Liver (tissue), 9 donors: Measurements from ENCODE around the gene TMEM89. TPM values are rescaled to one million over a fixed set of nuclear protein-coding genes. Genes with fewer than 3 reads are reported as not detected.

Experiments used
- DNase-seq: peaks from one replicate; pipeline ENCODE4 v3.0.0-alpha.2; 2017; ENCODE audit warnings: low spot score
- H3K27ac ChIP-seq, 2 donors: one replicate each; pipeline ENCODE4 v1.7.0; 2013; ENCODE audit warnings: inconsistent platforms in 2 of 2, low read length in 2 of 2, control low read depth in 1 of 2, low read depth in 1 of 2, mild to moderate bottlenecking in 1 of 2
- H3K27me3 ChIP-seq, 4 donors: one replicate each; pipeline versions ENCODE4 v1.6.1 to v1.7.0; 2013; ENCODE audit warnings: low read length in 3 of 4, inconsistent platforms in 1 of 4, mild to moderate bottlenecking in 1 of 4, moderate library complexity in 1 of 4; ENCODE audit not compliant: control insufficient read depth in 4 of 4, insufficient read depth in 4 of 4
- H3K36me3 ChIP-seq, 4 donors: one replicate each; pipeline versions ENCODE4 v1.6.1 to v1.7.0; 2013; ENCODE audit warnings: low read length in 3 of 4, mild to moderate bottlenecking in 3 of 4, low read depth in 1 of 4, moderate library complexity in 1 of 4; ENCODE audit not compliant: control insufficient read depth in 4 of 4, insufficient read depth in 3 of 4
- H3K4me1 ChIP-seq, 4 donors: one replicate each; pipeline versions ENCODE4 v1.6.1 to v1.7.0; 2013; ENCODE audit warnings: low read length in 3 of 4, mild to moderate bottlenecking in 3 of 4, moderate library complexity in 1 of 4; ENCODE audit not compliant: control insufficient read depth in 4 of 4, insufficient read depth in 4 of 4
- H3K4me3 ChIP-seq, 3 donors: one replicate each; pipeline versions ENCODE4 v1.6.1 to v1.7.0; 2013; ENCODE audit warnings: low read length in 3 of 3, control low read depth in 1 of 3, low read depth in 1 of 3, mild to moderate bottlenecking in 1 of 3
- H3K9ac ChIP-seq, 2 donors: one replicate each; pipeline ENCODE4 v1.7.0; 2013; ENCODE audit warnings: low read length in 2 of 2, mild to moderate bottlenecking in 2 of 2, moderate library complexity in 2 of 2, control low read depth in 1 of 2, low read depth in 1 of 2
- H3K9me3 ChIP-seq, 4 donors: one replicate each; pipeline versions ENCODE4 v1.6.1 to v1.7.0; 2013; ENCODE audit warnings: low read length in 3 of 4; ENCODE audit not compliant: control insufficient read depth in 4 of 4
- EGR1 ChIP-seq, 2 donors: IDR thresholded peaks; 2 replicates each; pipeline ENCODE4 v1.6.1; 2016 to 2018; ENCODE audit warnings: antibody characterized with exemption in 2 of 2, low read depth in 2 of 2
- FOXA1 ChIP-seq: IDR thresholded peaks from 2 replicates; pipeline ENCODE4 v1.6.1; 2016; ENCODE audit warnings: antibody characterized with exemption
- FOXA2 ChIP-seq: IDR thresholded peaks from 2 replicates; pipeline ENCODE4 v1.6.1; 2016; ENCODE audit warnings: antibody characterized with exemption
- HNF4A ChIP-seq, 2 donors: conservative IDR thresholded peaks; 2 replicates each; pipeline ENCODE4 v1.6.1; 2016; ENCODE audit warnings: antibody characterized with exemption in 2 of 2, mild to moderate bottlenecking in 2 of 2
- HNF4G ChIP-seq: IDR thresholded peaks from 2 replicates; pipeline ENCODE4 v1.6.1; 2016; ENCODE audit warnings: antibody characterized with exemption
- JUND ChIP-seq, 2 donors: IDR thresholded peaks; 2 replicates each; pipeline ENCODE4 v1.6.1; 2016; ENCODE audit warnings: antibody characterized with exemption in 2 of 2
- MAX ChIP-seq: IDR thresholded peaks from 2 replicates; pipeline ENCODE4 v1.6.1; 2016; ENCODE audit warnings: antibody characterized with exemption
- RXRA ChIP-seq, 2 donors: IDR thresholded peaks; 2 replicates each; pipeline ENCODE4 v1.6.1; 2017 to 2018; ENCODE audit warnings: antibody characterized with exemption in 2 of 2, mild to moderate bottlenecking in 1 of 2
- SP1 ChIP-seq: IDR thresholded peaks from 2 replicates; pipeline ENCODE4 v1.6.1; 2018; ENCODE audit warnings: antibody characterized with exemption, mild to moderate bottlenecking
- TAF1 ChIP-seq: conservative IDR thresholded peaks from 2 replicates; pipeline ENCODE4 v1.6.1; 2016; ENCODE audit warnings: antibody characterized with exemption, mild to moderate bottlenecking
- YY1 ChIP-seq: IDR thresholded peaks from 2 replicates; pipeline ENCODE4 v1.6.1; 2016; ENCODE audit warnings: antibody characterized with exemption, mild to moderate bottlenecking
- WGBS: extraction: QIAGEN DNeasy Blood & Tissue Kit; methylation state at CpG from one replicate; pipeline ENCODE4 v1.1.7; 2013; 5-methylcytosine and 5-hydroxymethylcytosine counted together
- polyA plus RNA-seq, 2 donors: library from polyadenylated mRNA; stranded (reverse) in 1 of 2; unstranded in 1 of 2; fragments of 200-250 nt in 1 of 2; fragments of >200 nt in 1 of 2; fragmentation: Nextera tagmentation in 1 of 2; extraction: Ambion mirVana in 1 of 2; gene quantifications; one replicate each; pipeline versions ENCODE4 v1.2.1 to v1.2.3, GENCODE V29; 2013 to 2015
- total RNA-seq, 2 donors: library from RNA; depleted of rRNA; stranded (reverse); fragments of >200 nt; gene quantifications; one replicate each; pipeline ENCODE4 v1.2.3, GENCODE V29; 2014
- TF ChIP-seq, protein P1 (sequence below): IDR thresholded peaks from 2 replicates; pipeline ENCODE4 v1.6.1; 2016; ENCODE audit warnings: antibody characterized with exemption
- TF ChIP-seq, protein P2 (sequence below): IDR thresholded peaks from 2 replicates; pipeline ENCODE4 v1.6.1; 2016; ENCODE audit warnings: antibody characterized with exemption
- donor health status: healthy.
- donor health status: healthy.
- donor health status: healthy.
- donor health status: healthy.
- donor health status: healthy.

The TMEM89 gene
- total RNA-seq, result not detected
- not detected for polyA plus RNA-seq

DNA sequence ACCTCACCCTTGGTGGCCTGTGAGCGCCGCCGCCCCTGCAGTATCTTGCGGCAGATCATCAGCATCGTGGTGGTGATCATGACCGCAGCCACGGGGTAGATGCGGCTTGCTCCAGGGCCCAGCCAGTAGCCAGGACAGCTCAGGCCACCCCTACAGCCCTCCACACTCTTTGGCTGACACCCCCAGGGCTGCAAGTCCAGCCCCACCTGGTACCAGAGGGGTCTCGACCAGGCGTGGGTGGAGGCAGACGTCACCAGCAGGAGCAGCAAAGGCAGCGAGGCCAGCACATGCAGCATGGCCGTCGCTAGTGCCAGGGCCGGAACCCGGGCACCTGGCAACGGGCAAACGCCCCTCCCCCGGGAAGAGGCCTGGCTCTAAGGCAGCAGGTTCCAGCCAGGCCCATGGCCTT is at the start of gene TMEM89:
Gene TMEM89, minus strand, starts transcription at position 309 of the 409 bp plus-strand sequence. Its CDS starts 13 bp downstream, at position 296.
- Histone ChIP-seq H3K36me3 (peaks cover 0 to 14% (median 3%) of the 10 kb centered on the region in 4 donors), H3K27me3 (no peaks in the 10 kb centered on the region), H3K4me3 (no peak within 1 kb of the TSS), H3K4me1 (no peaks in the 10 kb centered on the region), H3K9me3 (peaks cover 2 to 5% (median 4%) of the 10 kb centered on the region in 4 donors), H3K9ac (no peak within 1 kb of the TSS), H3K27ac (no peak within 1 kb of the TSS)
- no peak for DNase-seq
- 97% methylated on average over 19 of the region's 19 CpGs for WGBS
- TF ChIP-seq JUND (IDR thresholded peaks at IDR 0.05), result no peak
- TF ChIP-seq RXRA (IDR thresholded peaks at IDR 0.05), result no peak
- TF ChIP-seq, protein P1, sequence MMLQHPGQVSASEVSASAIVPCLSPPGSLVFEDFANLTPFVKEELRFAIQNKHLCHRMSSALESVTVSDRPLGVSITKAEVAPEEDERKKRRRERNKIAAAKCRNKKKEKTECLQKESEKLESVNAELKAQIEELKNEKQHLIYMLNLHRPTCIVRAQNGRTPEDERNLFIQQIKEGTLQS, result no peak
- no peak for TF ChIP-seq MAX

GRCh38 chr3:48664929-48665328 is 43.4 kb upstream of the TMEM89 start:
- no peak for DNase-seq
- no peaks in the 10 kb centered on the region for H3K36me3 ChIP-seq
- H3K4me3 ChIP-seq, result no peak overlapping the region
- WGBS, result 96% methylated on average over 4 of the region's 4 CpGs
- H3K27me3 ChIP-seq, result peaks cover 0 to 5% (median 0%) of the 10 kb centered on the region in 4 donors
- peaks cover 0 to 15% (median 14%) of the 10 kb centered on the region in 4 donors for H3K4me1 ChIP-seq
- no peak overlapping the region for H3K27ac ChIP-seq
- TF ChIP-seq, protein P1, result no peak
- TF ChIP-seq JUND (IDR thresholded peaks at IDR 0.05), result no peak
- no peak for TF ChIP-seq EGR1 (IDR thresholded peaks at IDR 0.05; ENCODE audit: low read depth in 2 of 2)
- no peak for TF ChIP-seq FOXA1
- no peak for TF ChIP-seq HNF4G
- no peak overlapping the region for H3K9ac ChIP-seq
- H3K9me3 ChIP-seq, result peaks cover 0 to 6% (median 0%) of the 10 kb centered on the region in 4 donors

DNA sequence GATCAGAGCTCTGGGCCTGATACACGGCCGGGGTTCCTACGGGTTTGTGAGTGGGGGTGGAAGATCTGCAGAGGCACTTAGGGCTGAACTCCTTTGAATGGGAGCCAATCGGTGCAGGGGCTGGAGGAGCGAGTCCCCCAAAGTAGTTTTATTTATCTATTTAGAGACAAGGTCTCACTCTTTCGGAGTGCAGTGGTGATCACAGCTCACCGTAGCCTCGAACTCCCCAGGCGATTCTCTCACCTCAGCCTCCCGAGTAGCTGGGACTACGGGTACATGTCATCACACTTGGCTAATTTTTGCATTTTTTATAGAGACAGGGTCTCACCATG is 42.7 kb upstream of the TMEM89 start:
- Histone ChIP-seq H3K36me3 (no peaks in the 10 kb centered on the region), H3K9me3 (peaks cover 0 to 6% (median 0%) of the 10 kb centered on the region in 4 donors), H3K4me3 (no peak overlapping the region), H3K27ac (no peak overlapping the region), H3K27me3 (peaks cover 0 to 5% (median 0%) of the 10 kb centered on the region in 4 donors), H3K9ac (no peak overlapping the region), H3K4me1 (peaks cover 0 to 15% (median 14%) of the 10 kb centered on the region in 4 donors)
- DNase-seq, result no peak
- TF ChIP-seq YY1, result no peak
- TF ChIP-seq FOXA1, result no peak
- no peak for TF ChIP-seq JUND (IDR thresholded peaks at IDR 0.05)
- TF ChIP-seq, protein P2, sequence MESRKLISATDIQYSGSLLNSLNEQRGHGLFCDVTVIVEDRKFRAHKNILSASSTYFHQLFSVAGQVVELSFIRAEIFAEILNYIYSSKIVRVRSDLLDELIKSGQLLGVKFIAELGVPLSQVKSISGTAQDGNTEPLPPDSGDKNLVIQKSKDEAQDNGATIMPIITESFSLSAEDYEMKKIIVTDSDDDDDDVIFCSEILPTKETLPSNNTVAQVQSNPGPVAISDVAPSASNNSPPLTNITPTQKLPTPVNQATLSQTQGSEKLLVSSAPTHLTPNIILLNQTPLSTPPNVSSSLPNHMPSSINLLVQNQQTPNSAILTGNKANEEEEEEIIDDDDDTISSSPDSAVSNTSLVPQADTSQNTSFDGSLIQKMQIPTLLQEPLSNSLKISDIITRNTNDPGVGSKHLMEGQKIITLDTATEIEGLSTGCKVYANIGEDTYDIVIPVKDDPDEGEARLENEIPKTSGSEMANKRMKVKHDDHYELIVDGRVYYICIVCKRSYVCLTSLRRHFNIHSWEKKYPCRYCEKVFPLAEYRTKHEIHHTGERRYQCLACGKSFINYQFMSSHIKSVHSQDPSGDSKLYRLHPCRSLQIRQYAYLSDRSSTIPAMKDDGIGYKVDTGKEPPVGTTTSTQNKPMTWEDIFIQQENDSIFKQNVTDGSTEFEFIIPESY, result no peak
- TF ChIP-seq MAX, result no peak
- no peak for TF ChIP-seq HNF4A (conservative IDR thresholded peaks at IDR 0.05)
- TF ChIP-seq, protein P1, result no peak
- TF ChIP-seq SP1, result no peak
- no peak for TF ChIP-seq FOXA2
- no peak for TF ChIP-seq TAF1
- whole genome bisulfite sequencing, result 69% methylated on average over 11 of the region's 11 CpGs
